ENCODE measurements around the gene TMEM255B. TPM values are rescaled to one million over a fixed set of nuclear protein-coding genes. Genes with fewer than 3 reads are reported as not detected.

Gene TMEM255B
- total RNA-seq, 1 donor from 2014 or later: 0.89 TPM

DNA sequence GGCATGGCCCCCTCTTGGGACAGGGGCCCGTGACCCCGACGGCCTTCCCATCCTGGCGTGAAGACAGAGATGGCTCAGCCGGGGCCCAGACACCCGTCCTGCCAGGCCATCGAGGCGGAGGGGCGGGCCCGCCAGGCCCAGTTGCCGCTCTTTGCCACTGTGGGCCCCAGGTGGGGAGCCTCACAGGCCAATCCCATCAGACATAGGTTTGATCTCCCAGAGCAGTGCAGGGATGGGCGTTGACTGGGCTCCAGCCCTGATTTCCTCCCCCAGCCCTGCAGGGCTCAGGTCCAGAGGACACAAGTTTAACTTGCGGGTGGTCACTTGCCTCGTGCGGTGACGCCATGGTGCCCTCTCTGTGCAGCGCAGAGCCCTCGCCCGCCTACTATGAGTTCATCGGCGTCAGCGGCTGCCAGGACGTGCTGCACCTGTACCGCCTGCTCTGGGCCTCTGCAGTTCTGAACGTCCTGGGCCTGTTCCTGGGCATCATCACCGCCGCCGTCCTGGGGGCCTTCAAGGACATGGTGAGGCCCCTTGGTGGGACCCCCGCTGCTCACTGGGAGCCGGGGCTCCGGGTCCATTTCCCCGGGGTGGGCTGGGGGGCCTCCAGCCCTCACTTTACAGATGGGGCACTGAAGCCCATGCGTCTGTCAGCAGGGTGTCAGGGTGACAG lies 42.4 kb downstream of the TMEM255B start:
- Mint-ChIP-seq H3K27me3 (ENCODE audit: unreplicated experiment) (no peaks in the 10 kb centered on the region), H3K36me3 (ENCODE audit: unreplicated experiment) (no peaks in the 10 kb centered on the region), H3K9me3 (ENCODE audit: unreplicated experiment) (no peaks in the 10 kb centered on the region), H3K4me1 (ENCODE audit: unreplicated experiment) (peaks cover 4% of the 10 kb centered on the region), H3K27ac (ENCODE audit: unreplicated experiment) (no peak overlapping the region), H3K4me3 (ENCODE audit: unreplicated experiment) (no peak overlapping the region)
- TF ChIP-seq, protein P1, sequence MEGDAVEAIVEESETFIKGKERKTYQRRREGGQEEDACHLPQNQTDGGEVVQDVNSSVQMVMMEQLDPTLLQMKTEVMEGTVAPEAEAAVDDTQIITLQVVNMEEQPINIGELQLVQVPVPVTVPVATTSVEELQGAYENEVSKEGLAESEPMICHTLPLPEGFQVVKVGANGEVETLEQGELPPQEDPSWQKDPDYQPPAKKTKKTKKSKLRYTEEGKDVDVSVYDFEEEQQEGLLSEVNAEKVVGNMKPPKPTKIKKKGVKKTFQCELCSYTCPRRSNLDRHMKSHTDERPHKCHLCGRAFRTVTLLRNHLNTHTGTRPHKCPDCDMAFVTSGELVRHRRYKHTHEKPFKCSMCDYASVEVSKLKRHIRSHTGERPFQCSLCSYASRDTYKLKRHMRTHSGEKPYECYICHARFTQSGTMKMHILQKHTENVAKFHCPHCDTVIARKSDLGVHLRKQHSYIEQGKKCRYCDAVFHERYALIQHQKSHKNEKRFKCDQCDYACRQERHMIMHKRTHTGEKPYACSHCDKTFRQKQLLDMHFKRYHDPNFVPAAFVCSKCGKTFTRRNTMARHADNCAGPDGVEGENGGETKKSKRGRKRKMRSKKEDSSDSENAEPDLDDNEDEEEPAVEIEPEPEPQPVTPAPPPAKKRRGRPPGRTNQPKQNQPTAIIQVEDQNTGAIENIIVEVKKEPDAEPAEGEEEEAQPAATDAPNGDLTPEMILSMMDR (IDR thresholded peaks at IDR 0.05): no peak
- no peak for DNase-seq (ENCODE audit: extremely low spot score, unreplicated experiment)

DNA sequence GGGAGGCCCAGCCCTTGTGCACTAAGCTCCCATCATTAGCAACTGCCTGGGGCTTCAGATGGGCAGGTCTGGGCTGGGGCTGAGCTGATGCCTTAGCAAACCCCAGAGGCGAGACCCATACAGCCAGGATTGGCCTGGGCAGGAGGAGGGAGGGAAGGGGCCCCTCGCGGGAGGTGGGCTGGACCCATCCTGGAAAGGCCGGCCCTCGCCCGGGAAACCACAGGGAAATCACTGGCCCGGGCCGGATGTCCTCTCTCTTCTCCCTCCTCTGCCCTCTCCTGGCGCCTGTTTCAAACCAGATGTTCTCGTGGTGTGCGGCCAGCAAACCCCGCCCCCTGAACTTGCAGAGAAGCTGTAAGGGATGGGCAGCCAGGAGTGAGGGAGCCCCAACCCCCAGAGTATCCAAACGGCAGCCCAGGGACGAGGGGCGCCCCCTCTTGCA lies 43.1 kb downstream of the TMEM255B start:
- Mint-ChIP-seq H3K9me3 (ENCODE audit: unreplicated experiment) (no peaks in the 10 kb centered on the region), H3K27me3 (ENCODE audit: unreplicated experiment) (no peaks in the 10 kb centered on the region), H3K4me1 (ENCODE audit: unreplicated experiment) (peaks cover 4% of the 10 kb centered on the region), H3K27ac (ENCODE audit: unreplicated experiment) (no peak overlapping the region), H3K4me3 (ENCODE audit: unreplicated experiment) (no peak overlapping the region), H3K36me3 (ENCODE audit: unreplicated experiment) (no peaks in the 10 kb centered on the region)
- TF ChIP-seq, protein P1 (IDR thresholded peaks at IDR 0.05): peak; percentile 17
- DNase-seq (ENCODE audit: extremely low spot score, unreplicated experiment): no peak

DNA sequence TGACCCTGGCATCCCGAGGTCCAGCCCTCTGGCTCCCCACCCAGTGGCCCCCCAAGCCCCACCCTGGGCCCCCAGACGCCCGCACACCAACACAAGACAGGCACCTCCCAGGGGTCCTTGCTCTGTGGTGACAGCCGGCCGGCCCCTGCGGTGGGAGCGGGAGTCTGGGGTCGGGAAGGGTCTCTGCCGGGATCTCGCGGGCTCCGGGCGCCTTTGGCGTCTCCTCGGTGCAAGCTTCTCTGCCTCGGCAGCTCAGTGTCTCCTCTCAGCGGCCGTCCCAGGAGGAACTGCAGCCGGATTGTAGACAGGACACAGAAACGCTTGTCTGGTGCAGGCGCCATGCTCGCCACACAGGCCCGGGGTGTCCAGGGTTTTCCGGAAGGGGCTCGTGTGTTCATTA lies 43.7 kb downstream of the TMEM255B start:
- TF ChIP-seq, protein P1 (IDR thresholded peaks at IDR 0.05): no peak
- no peak overlapping the region for H3K27ac Mint-ChIP-seq (ENCODE audit: unreplicated experiment)
- no peak for DNase-seq (ENCODE audit: extremely low spot score, unreplicated experiment)
- H3K27me3 Mint-ChIP-seq (ENCODE audit: unreplicated experiment): no peaks in the 10 kb centered on the region
- H3K4me1 Mint-ChIP-seq (ENCODE audit: unreplicated experiment): peaks cover 4% of the 10 kb centered on the region
- no peak overlapping the region for H3K4me3 Mint-ChIP-seq (ENCODE audit: unreplicated experiment)
- no peaks in the 10 kb centered on the region for H3K36me3 Mint-ChIP-seq (ENCODE audit: unreplicated experiment)
- no peaks in the 10 kb centered on the region for H3K9me3 Mint-ChIP-seq (ENCODE audit: unreplicated experiment)

DNA sequence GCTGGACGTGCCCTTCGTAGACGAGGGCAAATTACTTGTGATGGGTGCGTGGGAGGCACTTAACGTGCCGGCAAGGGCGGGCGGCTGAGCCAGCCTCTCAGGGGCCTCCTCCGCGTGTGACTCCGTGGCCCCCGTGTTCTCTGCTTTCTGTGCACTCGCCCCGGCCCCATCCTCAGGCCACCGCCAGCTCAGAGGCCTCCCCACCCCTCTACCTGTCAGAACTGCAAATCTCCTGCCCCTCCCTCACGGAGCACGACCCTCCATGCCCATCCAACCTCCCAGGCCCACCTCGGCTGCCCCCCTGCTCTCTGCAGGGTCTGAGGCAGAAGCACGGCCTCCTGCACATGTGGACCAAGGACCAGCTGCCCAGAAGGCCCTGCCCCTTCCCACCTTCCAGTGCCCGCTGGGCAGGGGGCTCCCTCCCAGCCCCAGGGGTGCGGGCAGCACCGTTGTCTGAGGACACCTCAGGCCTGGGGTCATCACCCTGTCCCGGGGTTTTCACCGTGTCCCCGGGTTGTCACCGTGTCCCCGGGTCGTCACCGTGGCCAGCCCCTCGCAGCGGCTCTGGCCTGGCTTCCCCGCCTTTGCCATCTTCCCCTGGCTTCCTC lies 44.5 kb downstream of the TMEM255B start:
- Mint-ChIP-seq H3K27me3 (ENCODE audit: unreplicated experiment) (no peaks in the 10 kb centered on the region), H3K4me3 (ENCODE audit: unreplicated experiment) (no peak overlapping the region), H3K9me3 (ENCODE audit: unreplicated experiment) (peaks cover 3% of the 10 kb centered on the region), H3K36me3 (ENCODE audit: unreplicated experiment) (no peaks in the 10 kb centered on the region), H3K4me1 (ENCODE audit: unreplicated experiment) (peaks cover 4% of the 10 kb centered on the region), H3K27ac (ENCODE audit: unreplicated experiment) (no peak overlapping the region)
- TF ChIP-seq, protein P1 (IDR thresholded peaks at IDR 0.05): no peak
- no peak for DNase-seq (ENCODE audit: extremely low spot score, unreplicated experiment)

GRCh38 chr13:113804017-113804702 lies 45.1 kb downstream of the TMEM255B start:
- no peak overlapping the region for H3K27ac Mint-ChIP-seq (ENCODE audit: unreplicated experiment)
- TF ChIP-seq, protein P1 (IDR thresholded peaks at IDR 0.05): no peak
- peaks cover 4% of the 10 kb centered on the region for H3K4me1 Mint-ChIP-seq (ENCODE audit: unreplicated experiment)
- no peak for DNase-seq (ENCODE audit: extremely low spot score, unreplicated experiment)
- H3K4me3 Mint-ChIP-seq (ENCODE audit: unreplicated experiment): no peak overlapping the region
- no peaks in the 10 kb centered on the region for H3K27me3 Mint-ChIP-seq (ENCODE audit: unreplicated experiment)
- H3K9me3 Mint-ChIP-seq (ENCODE audit: unreplicated experiment): peaks cover 3% of the 10 kb centered on the region
- no peaks in the 10 kb centered on the region for H3K36me3 Mint-ChIP-seq (ENCODE audit: unreplicated experiment)
